HL-60 (cell line): ENCODE measurements around the gene FAM117A.

Source experiments
- POLR2AphosphoS5 ChIP-seq: IDR thresholded peaks from 2 replicates; pipeline ENCODE4 v1.6.1; 2012; ENCODE audit warnings: low read depth
- TF ChIP-seq, protein P1 (sequence below): IDR thresholded peaks from one replicate; pipeline ENCODE4 v1.5.1; 2011; ENCODE audit warnings: low read length, control low read depth, inconsistent platforms; ENCODE audit not compliant: insufficient read depth

DNA sequence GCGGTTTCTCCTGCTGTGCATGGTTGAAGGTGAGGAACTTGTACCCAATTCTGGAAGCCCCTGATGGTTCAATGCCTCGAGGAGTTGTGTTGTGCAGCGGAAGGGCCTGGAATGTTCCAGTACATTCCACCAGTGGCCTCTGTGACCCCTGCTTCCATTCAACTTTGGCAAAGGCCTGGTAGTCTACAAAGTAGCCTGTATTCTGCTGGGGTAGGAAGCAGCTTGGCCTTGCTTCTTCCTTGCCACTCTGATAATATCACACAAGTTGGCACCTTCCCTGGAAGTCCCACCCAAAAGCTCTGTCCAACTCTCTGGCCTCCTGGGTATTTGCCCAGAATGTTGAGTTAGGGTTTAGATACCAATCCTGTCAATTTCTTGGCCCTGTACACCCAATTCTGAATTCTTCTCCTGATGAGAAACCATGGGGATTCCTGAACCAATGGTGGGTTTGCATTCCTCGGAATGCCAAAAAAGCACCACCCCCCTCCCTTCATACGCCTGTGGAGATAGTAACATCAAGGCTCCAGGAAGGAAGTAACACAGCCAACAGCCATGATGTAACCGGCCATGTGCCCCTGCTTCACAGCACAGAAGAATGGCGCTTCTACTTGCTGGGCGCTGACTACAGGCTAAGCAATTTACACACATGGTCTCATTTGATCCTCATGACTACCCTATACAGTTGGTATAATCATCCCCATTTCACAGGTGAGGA is 11.8 kb upstream of the FAM117A start:
- TF ChIP-seq, protein P1, sequence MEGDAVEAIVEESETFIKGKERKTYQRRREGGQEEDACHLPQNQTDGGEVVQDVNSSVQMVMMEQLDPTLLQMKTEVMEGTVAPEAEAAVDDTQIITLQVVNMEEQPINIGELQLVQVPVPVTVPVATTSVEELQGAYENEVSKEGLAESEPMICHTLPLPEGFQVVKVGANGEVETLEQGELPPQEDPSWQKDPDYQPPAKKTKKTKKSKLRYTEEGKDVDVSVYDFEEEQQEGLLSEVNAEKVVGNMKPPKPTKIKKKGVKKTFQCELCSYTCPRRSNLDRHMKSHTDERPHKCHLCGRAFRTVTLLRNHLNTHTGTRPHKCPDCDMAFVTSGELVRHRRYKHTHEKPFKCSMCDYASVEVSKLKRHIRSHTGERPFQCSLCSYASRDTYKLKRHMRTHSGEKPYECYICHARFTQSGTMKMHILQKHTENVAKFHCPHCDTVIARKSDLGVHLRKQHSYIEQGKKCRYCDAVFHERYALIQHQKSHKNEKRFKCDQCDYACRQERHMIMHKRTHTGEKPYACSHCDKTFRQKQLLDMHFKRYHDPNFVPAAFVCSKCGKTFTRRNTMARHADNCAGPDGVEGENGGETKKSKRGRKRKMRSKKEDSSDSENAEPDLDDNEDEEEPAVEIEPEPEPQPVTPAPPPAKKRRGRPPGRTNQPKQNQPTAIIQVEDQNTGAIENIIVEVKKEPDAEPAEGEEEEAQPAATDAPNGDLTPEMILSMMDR = no peak
- no peak for TF ChIP-seq POLR2AphosphoS5
